ENCODE measurements around the gene C19orf73.

DNA sequence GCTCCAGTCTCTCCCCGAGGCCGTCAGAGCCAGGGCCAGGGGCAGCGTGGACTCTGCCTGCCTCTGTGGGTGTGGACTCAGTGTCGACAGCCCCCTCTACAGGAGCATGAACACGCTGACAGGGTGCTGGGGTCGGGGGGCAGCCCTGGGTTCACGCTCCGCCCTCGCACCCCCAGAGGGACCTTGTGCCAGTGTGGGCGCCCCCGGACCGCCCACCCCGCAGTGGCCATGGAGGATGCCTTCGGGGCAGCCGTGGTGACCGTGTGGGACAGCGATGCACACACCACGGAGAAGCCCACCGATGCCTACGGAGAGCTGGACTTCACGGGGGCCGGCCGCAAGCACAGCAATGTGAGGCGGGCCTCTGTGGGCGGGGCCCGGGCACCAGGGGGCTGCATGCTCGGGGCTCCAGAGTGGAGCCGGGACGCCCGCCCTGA lies 46.9 kb upstream of the C19orf73 start:
- TF ChIP-seq, protein P1, sequence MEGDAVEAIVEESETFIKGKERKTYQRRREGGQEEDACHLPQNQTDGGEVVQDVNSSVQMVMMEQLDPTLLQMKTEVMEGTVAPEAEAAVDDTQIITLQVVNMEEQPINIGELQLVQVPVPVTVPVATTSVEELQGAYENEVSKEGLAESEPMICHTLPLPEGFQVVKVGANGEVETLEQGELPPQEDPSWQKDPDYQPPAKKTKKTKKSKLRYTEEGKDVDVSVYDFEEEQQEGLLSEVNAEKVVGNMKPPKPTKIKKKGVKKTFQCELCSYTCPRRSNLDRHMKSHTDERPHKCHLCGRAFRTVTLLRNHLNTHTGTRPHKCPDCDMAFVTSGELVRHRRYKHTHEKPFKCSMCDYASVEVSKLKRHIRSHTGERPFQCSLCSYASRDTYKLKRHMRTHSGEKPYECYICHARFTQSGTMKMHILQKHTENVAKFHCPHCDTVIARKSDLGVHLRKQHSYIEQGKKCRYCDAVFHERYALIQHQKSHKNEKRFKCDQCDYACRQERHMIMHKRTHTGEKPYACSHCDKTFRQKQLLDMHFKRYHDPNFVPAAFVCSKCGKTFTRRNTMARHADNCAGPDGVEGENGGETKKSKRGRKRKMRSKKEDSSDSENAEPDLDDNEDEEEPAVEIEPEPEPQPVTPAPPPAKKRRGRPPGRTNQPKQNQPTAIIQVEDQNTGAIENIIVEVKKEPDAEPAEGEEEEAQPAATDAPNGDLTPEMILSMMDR (IDR thresholded peaks at IDR 0.05): no peak
- TF ChIP-seq POLR2A (IDR thresholded peaks at IDR 0.05) (no peak), EP300 (IDR thresholded peaks at IDR 0.05) (no peak), POLR2AphosphoS5 (IDR thresholded peaks at IDR 0.05) (no peak)
